HepG2 (cell line): ENCODE results near the gene NUFIP1. TPM values are rescaled to one million over a fixed set of nuclear protein-coding genes. Genes with fewer than 3 reads are reported as not detected.

Source experiments
- ATAC-seq: fragments of 200-7000 bp; cut with Tn5 transposase; 3 replicates; pipeline ENCODE4 v1.9.1; 2020; ENCODE audit warnings: mild to moderate bottlenecking, moderate library complexity
- BruUV-seq: library from RNA; stranded (reverse); fragments of 400-500 nt; replicated peaks from 2 replicates; lab custom pipeline; 2021; lab: Mats Ljungman, UMichigan
- CTCF ChIA-PET: fragments of 300-600 bp; formaldehyde crosslinking; extraction: SDS; loops from one replicate; lab custom pipeline; 2021; ENCODE audit warnings: low total read pairs, inconsistent platforms, low intra/inter-chr PET ratio; lab: Yijun Ruan, JAX
- POLR2A ChIA-PET: fragments of 350-600 bp; sonication (Branson Sonifier 250); formaldehyde crosslinking; loops from one replicate; lab custom pipeline; 2020; ENCODE audit warnings: antibody characterized with exemption, inconsistent platforms; lab: Yijun Ruan, JAX
- DNase-seq: peaks from one replicate; pipeline ENCODE4 v3.0.0-alpha.2; 2015; ENCODE audit warnings: low spot score
- FAIRE-seq: peaks from 3 replicates; lab custom pipeline; 2011; peaks lifted over from hg19 to GRCh38; lab: Jason Lieb, UNC
- H2AFZ ChIP-seq: one replicate; pipeline ENCODE4 v1.6.1; 2011; ENCODE audit warnings: low read length, inconsistent platforms
- H3K27ac ChIP-seq: fragments of 300-600 bp; 3 replicates; pipeline ENCODE4 v1.8.0; 2011; ENCODE audit warnings: mixed run types, mild to moderate bottlenecking, mixed read lengths, low read length, inconsistent platforms; ENCODE audit not compliant: insufficient read depth; ENCODE audit errors: extremely low read length
- H3K27me3 ChIP-seq, 2 experiments: fragments of 200-600 bp in 1 of 2; 2 replicates in 1 of 2; 3 replicates in 1 of 2; pipeline versions ENCODE4 v1.6.0 to v1.8.0; 2011; ENCODE audit warnings: low read length in 2 of 2, mild to moderate bottlenecking in 2 of 2, moderate library complexity in 2 of 2, inconsistent platforms in 1 of 2; ENCODE audit not compliant: insufficient read depth in 2 of 2, control insufficient read depth in 1 of 2
- H3K36me3 ChIP-seq, 2 experiments: fragments of 200-600 bp in 1 of 2; replicated peaks in 1 of 2; 2 replicates in 1 of 2; 3 replicates in 1 of 2; pipeline versions ENCODE4 v1.5.1 to v1.8.0; 2011; ENCODE audit warnings: low read length in 2 of 2, inconsistent platforms in 1 of 2; ENCODE audit not compliant: insufficient read depth in 2 of 2, control insufficient read depth in 1 of 2
- H3K4me1 ChIP-seq: 2 replicates; pipeline ENCODE4 v1.5.1; 2012; ENCODE audit warnings: low read length, inconsistent platforms; ENCODE audit not compliant: insufficient read depth
- H3K4me2 ChIP-seq: 2 replicates; pipeline ENCODE4 v1.6.0; 2011; ENCODE audit warnings: low read depth, low read length, inconsistent platforms
- H3K4me3 ChIP-seq, 3 experiments: fragments of 200-600 bp in 1 of 3; sonication (generic), shearing (Covaris generic) in 1 of 3; replicated peaks in 1 of 3; 2 replicates each; pipeline ENCODE4 v1.5.1; 2011 to 2016; ENCODE audit warnings: low read length in 3 of 3, inconsistent platforms in 2 of 3, low read depth in 2 of 3, mild to moderate bottlenecking in 2 of 3, control low read depth in 1 of 3, mixed read lengths in 1 of 3; ENCODE audit not compliant: insufficient read depth in 1 of 3
- H3K79me2 ChIP-seq: one replicate; pipeline ENCODE4 v1.6.1; 2011; ENCODE audit warnings: low read length, inconsistent platforms; ENCODE audit not compliant: insufficient read depth
- H3K9ac ChIP-seq: 2 replicates; pipeline ENCODE4 v1.6.0; 2011; ENCODE audit warnings: mild to moderate bottlenecking, low read depth, low read length, inconsistent platforms; ENCODE audit not compliant: insufficient read depth
- H3K9me3 ChIP-seq: 2 replicates; pipeline ENCODE4 v1.5.1; 2012; ENCODE audit warnings: mild to moderate bottlenecking, low read length
- H4K20me1 ChIP-seq: 2 replicates; pipeline ENCODE4 v1.6.0; 2011; ENCODE audit warnings: inconsistent platforms, mild to moderate bottlenecking, low read length, moderate library complexity; ENCODE audit not compliant: insufficient read depth
- ATF4 ChIP-seq, 2 experiments: fragments of 450-650 bp in 1 of 2; sonication (generic) in 1 of 2; formaldehyde crosslinking; IDR thresholded peaks; 2 replicates each; pipeline versions ENCODE4 v1.5.0 to v1.8.0; 2020 to 2022; ENCODE audit warnings: mild to moderate bottlenecking in 1 of 2, missing genetic modification reagents in 1 of 2
- CEBPG ChIP-seq: IDR thresholded peaks from 2 replicates; pipeline ENCODE4 v1.6.1; 2016
- DDIT3 ChIP-seq: sonication (generic); formaldehyde crosslinking; IDR thresholded peaks from 2 replicates; pipeline ENCODE4 v1.4.0; 2020; ENCODE audit warnings: mild to moderate bottlenecking, missing genetic modification reagents
- DRAP1 ChIP-seq: IDR thresholded peaks from 2 replicates; pipeline ENCODE4 v1.6.1; 2016; ENCODE audit warnings: missing genetic modification reagents, missing compliant biosample characterization
- FOSL2 ChIP-seq: sonication (generic); formaldehyde crosslinking; IDR thresholded peaks from 2 replicates; pipeline ENCODE4 v1.4.0; 2020; ENCODE audit warnings: missing genetic modification reagents
- HMG20A ChIP-seq: IDR thresholded peaks from 2 replicates; pipeline ENCODE4 v1.6.1; 2016; ENCODE audit warnings: borderline replicate concordance
- KAT8 ChIP-seq: IDR thresholded peaks from 2 replicates; pipeline ENCODE4 v1.6.1; 2016; ENCODE audit warnings: missing genetic modification reagents, missing compliant biosample characterization
- NBN ChIP-seq: fragments of 450-650 bp; conservative IDR thresholded peaks from 2 replicates; pipeline ENCODE4 v1.6.1; 2017
- NCOA2 ChIP-seq: sonication (generic); formaldehyde crosslinking; IDR thresholded peaks from 2 replicates; pipeline ENCODE4 v1.8.0; 2022; ENCODE audit warnings: inconsistent platforms
- SAP130 ChIP-seq: IDR thresholded peaks from 2 replicates; pipeline ENCODE4 v1.6.1; 2016; ENCODE audit warnings: low read depth
- SP1 ChIP-seq, 2 experiments: fragments of 450-650 bp in 1 of 2; sonication (generic) in 1 of 2; formaldehyde crosslinking in 1 of 2; IDR thresholded peaks; 2 replicates each; pipeline versions ENCODE4 v1.4.0 to v1.6.1; 2016 to 2020; ENCODE audit warnings: missing genetic modification reagents in 1 of 2
- SP5 ChIP-seq: IDR thresholded peaks from 2 replicates; pipeline ENCODE4 v1.6.1; 2016; ENCODE audit warnings: low read depth, borderline replicate concordance
- SRY ChIP-seq: sonication (generic); formaldehyde crosslinking; IDR thresholded peaks from 2 replicates; pipeline ENCODE4 v1.8.0; 2022; ENCODE audit warnings: mild to moderate bottlenecking, missing genetic modification reagents
- ZMYM3 ChIP-seq: sonication (generic); formaldehyde crosslinking; IDR thresholded peaks from 2 replicates; pipeline ENCODE4 v1.5.1; 2020; ENCODE audit warnings: mild to moderate bottlenecking, missing genetic modification reagents
- ZNF441 ChIP-seq: sonication (generic); formaldehyde crosslinking; IDR thresholded peaks from 2 replicates; pipeline ENCODE4 v1.7.0; 2021; ENCODE audit warnings: missing genetic modification reagents, borderline replicate concordance
- ZNF7 ChIP-seq: IDR thresholded peaks from 2 replicates; pipeline ENCODE4 v1.6.1; 2016; ENCODE audit warnings: missing biosample characterization, missing genetic modification reagents
- ZNF766 ChIP-seq: sonication (generic); formaldehyde crosslinking; IDR thresholded peaks from 2 replicates; pipeline ENCODE4 v1.5.0; 2020; ENCODE audit warnings: missing genetic modification reagents, borderline replicate concordance
- ZSCAN30 ChIP-seq: sonication (generic); formaldehyde crosslinking; IDR thresholded peaks from 2 replicates; pipeline ENCODE4 v1.5.0; 2020; ENCODE audit warnings: mild to moderate bottlenecking, missing genetic modification reagents
- WGBS: methylation state at CpG from one replicate; pipeline ENCODE4 v1.1.6; 2017; ENCODE audit warnings: low lambda C conversion rate; 5-methylcytosine and 5-hydroxymethylcytosine counted together
- in situ Hi-C: cut with HindIII; loops from 2 replicates; pipeline ENCODE4 v1.10.0; 2017; ENCODE audit warnings: low pct_unique_long_range_greater_than_20kb; ENCODE audit not compliant: extremely low pct_ligation_motif_present
- intact Hi-C: fragments of 100-400 bp; cut with micrococcal nuclease; formaldehyde crosslinking; loops from one replicate; pipeline ENCODE4 v1.10.0; 2022; ENCODE audit not compliant: unreplicated experiment
- polyA plus RNA-seq, 8 experiments: library from polyadenylated mRNA; depleted of rRNA in 3 of 8; stranded (reverse) in 7 of 8; unstranded in 1 of 8; fragments of >200 nt; fragmentation: Illumina TruSeq in 4 of 8; extraction: Trizol in 4 of 8; gene quantifications; 2 replicates each; pipeline versions ENCODE4 v1.2.1 to v1.2.3, GENCODE V29; 2011 to 2016; ENCODE audit warnings: low read depth in 4 of 8, missing spikeins in 1 of 8, mixed read lengths in 1 of 8; ENCODE audit not compliant: insufficient read depth in 1 of 8
- total RNA-seq, 5 experiments: library from RNA; depleted of rRNA; stranded (reverse); fragments of >200 nt; fragmentation: Illumina TruSeq; extraction: Trizol; gene quantifications; 2 replicates each; pipeline ENCODE4 v1.2.3, GENCODE V29; 2016; ENCODE audit warnings: low read depth in 1 of 5
- TF ChIP-seq, protein P1 (sequence below): sonication (generic); formaldehyde crosslinking; IDR thresholded peaks from 2 replicates; pipeline ENCODE4 v1.4.0; 2020; ENCODE audit warnings: missing genetic modification reagents

The NUFIP1 gene
- total and polyA plus RNA-seq, 2 of the 13 experiments (the other 11 are each of a cell fraction or from before 2014, with no cell fraction given): 1.9 to 10.3 TPM

- intact Hi-C loops: no loop called here
- H3K9me3 ChIP-seq: peaks cover 9% of the 10 kb centered on the region; the same call in 1 of the 2 replicates
- no peak overlapping the region for H3K27ac ChIP-seq
- in situ Hi-C loops: no loop called here
- no peaks in the 10 kb centered on the region for H4K20me1 ChIP-seq
- POLR2A ChIA-PET: no interaction called here
- WGBS: 2% methylated on average over 3 of the region's 3 CpGs
- peaks cover 0 to 9% of the 10 kb centered on the region in 2 experiments; a peak in 2 of 5 replicates for H3K27me3 ChIP-seq
- no peak overlapping the region for H2AFZ ChIP-seq
- H3K9ac ChIP-seq: no peak overlapping the region
- H3K4me1 ChIP-seq: peaks cover 9% of the 10 kb centered on the region
- DNase-seq (no peak), FAIRE-seq (no peak), ATAC-seq (peak; percentile 79)
- H3K4me3 ChIP-seq: no peak overlapping the region
- CTCF ChIA-PET: no interaction called here
- no TSS peak for BruUV-seq
- no peaks in the 10 kb centered on the region for H3K79me2 ChIP-seq
- no peak overlapping the region for H3K4me2 ChIP-seq
- H3K36me3 ChIP-seq: no peaks in the 10 kb centered on the region
- TF ChIP-seq ZNF441 (CRISPR knock-in tag) (no peak), ZNF766 (no peak), ZMYM3 (CRISPR knock-in tag) (no peak), FOSL2 (no peak), NBN (no peak), CEBPG (CRISPR knock-in tag) (no peak), SRY (CRISPR knock-in tag) (no peak), NCOA2 (CRISPR knock-in tag) (no peak), SP5 (no peak), SP1 (IDR thresholded peaks at IDR 0.05) (no peak), SP1 (CRISPR knock-in tag; IDR thresholded peaks at IDR 0.05) (no peak), ZNF7 (CRISPR knock-in tag) (no peak), ZSCAN30 (no peak), DDIT3 (no peak), KAT8 (CRISPR knock-in tag) (0 out of 2 replicates have a peak, but pooled peaks have one; percentile 19), SAP130 (CRISPR knock-in tag) (no peak), HMG20A (CRISPR knock-in tag) (peak; percentile 45), ATF4 (CRISPR knock-in tag; IDR thresholded peaks at IDR 0.05) (no peak), DRAP1 (CRISPR knock-in tag) (no peak)
- TF ChIP-seq, protein P1, sequence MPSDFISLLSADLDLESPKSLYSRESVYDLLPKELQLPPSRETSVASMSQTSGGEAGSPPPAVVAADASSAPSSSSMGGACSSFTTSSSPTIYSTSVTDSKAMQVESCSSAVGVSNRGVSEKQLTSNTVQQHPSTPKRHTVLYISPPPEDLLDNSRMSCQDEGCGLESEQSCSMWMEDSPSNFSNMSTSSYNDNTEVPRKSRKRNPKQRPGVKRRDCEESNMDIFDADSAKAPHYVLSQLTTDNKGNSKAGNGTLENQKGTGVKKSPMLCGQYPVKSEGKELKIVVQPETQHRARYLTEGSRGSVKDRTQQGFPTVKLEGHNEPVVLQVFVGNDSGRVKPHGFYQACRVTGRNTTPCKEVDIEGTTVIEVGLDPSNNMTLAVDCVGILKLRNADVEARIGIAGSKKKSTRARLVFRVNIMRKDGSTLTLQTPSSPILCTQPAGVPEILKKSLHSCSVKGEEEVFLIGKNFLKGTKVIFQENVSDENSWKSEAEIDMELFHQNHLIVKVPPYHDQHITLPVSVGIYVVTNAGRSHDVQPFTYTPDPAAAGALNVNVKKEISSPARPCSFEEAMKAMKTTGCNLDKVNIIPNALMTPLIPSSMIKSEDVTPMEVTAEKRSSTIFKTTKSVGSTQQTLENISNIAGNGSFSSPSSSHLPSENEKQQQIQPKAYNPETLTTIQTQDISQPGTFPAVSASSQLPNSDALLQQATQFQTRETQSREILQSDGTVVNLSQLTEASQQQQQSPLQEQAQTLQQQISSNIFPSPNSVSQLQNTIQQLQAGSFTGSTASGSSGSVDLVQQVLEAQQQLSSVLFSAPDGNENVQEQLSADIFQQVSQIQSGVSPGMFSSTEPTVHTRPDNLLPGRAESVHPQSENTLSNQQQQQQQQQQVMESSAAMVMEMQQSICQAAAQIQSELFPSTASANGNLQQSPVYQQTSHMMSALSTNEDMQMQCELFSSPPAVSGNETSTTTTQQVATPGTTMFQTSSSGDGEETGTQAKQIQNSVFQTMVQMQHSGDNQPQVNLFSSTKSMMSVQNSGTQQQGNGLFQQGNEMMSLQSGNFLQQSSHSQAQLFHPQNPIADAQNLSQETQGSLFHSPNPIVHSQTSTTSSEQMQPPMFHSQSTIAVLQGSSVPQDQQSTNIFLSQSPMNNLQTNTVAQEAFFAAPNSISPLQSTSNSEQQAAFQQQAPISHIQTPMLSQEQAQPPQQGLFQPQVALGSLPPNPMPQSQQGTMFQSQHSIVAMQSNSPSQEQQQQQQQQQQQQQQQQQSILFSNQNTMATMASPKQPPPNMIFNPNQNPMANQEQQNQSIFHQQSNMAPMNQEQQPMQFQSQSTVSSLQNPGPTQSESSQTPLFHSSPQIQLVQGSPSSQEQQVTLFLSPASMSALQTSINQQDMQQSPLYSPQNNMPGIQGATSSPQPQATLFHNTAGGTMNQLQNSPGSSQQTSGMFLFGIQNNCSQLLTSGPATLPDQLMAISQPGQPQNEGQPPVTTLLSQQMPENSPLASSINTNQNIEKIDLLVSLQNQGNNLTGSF: no peak
Measured at GRCh38 chr13:44912278-44913016, 76.8 kb downstream of the NUFIP1 start.
